Measurements from ENCODE around the gene TRIM46. TPM values are rescaled to one million over a fixed set of nuclear protein-coding genes. Genes with fewer than 3 reads are reported as not detected.

Gene TRIM46
- total RNA-seq, 1 experiment from 2014 or later = 3.8 TPM

GRCh38 chr1:155171836-155172731 is 1.6 kb upstream of the TRIM46 start:
- no peaks in the 10 kb centered on the region for H3K9me3 ChIP-seq (ENCODE audit: control insufficient read depth, insufficient read depth, low read depth, low read length)
- intact Hi-C loops (cut with micrococcal nuclease; ENCODE audit: unreplicated experiment) = no loop called here
- H3K27me3 ChIP-seq (ENCODE audit: control insufficient read depth, insufficient read depth, low read length) = no peaks in the 10 kb centered on the region
- ATAC-seq (peak; percentile 27; the same call in 1 of the 2 replicates), DNase-seq (ENCODE audit: low read depth, low spot score) (no peak)
- POLR2A ChIA-PET = interaction anchor here (0.6 to 0.7 kb wide), 4 partner anchors 73 to 1520 kb away, joined by 3 to 4 read pairs (median 3); no protein-coding TSS in a partner anchor
- in situ Hi-C loops (cut with HindIII; ENCODE audit: low pct_unique_long_range_greater_than_20kb, low sequenced_read_pairs) = no loop called here
- peak overlapping the region; percentile 92 for H3K27ac ChIP-seq (ENCODE audit: low read length)
- no peak for TF ChIP-seq SIN3A (IDR thresholded peaks at IDR 0.05; ENCODE audit: borderline replicate concordance, insufficient read depth, low read depth, low read length)
- CTCF ChIA-PET = interaction anchor here (0.8 to 1.9 kb wide), 5 partner anchors 21 to 87 kb away, joined by 3 to 15 read pairs (median 5); no protein-coding TSS in a partner anchor
- H3K36me3 ChIP-seq (ENCODE audit: control insufficient read depth, insufficient read depth, low read length) = no peaks in the 10 kb centered on the region; the same call in 1 of the 2 replicates
- no TSS peak for BruUV-seq (replicated peaks)
- peaks cover 29% of the 10 kb centered on the region for H3K4me1 ChIP-seq (ENCODE audit: control insufficient read depth, insufficient read depth, low read length)
- H3K4me3 ChIP-seq (ENCODE audit: low read depth in 2 of 2, low read length in 2 of 2) = peak overlapping the region; percentile 88 to 89

- ChIA-PET CTCF (interaction anchor here (0.5 to 1.9 kb wide), 13 partner anchors 8 to 88 kb away, joined by 3 to 15 read pairs (median 4); no protein-coding TSS in a partner anchor), POLR2A (interaction anchor here (0.5 to 2.5 kb wide), 6 partner anchors 21 to 1521 kb away, joined by 3 to 18 read pairs (median 4); no protein-coding TSS in a partner anchor)
- DNase-seq (ENCODE audit: low read depth, low spot score) (peak; percentile 89), ATAC-seq (peak; percentile 81)
- H3K4me1 ChIP-seq (ENCODE audit: control insufficient read depth, insufficient read depth, low read length) = peaks cover 24% of the 10 kb centered on the region
- no peaks in the 10 kb centered on the region for H3K9me3 ChIP-seq (ENCODE audit: control insufficient read depth, insufficient read depth, low read depth, low read length)
- no peaks in the 10 kb centered on the region; the same call in 1 of the 2 replicates for H3K36me3 ChIP-seq (ENCODE audit: control insufficient read depth, insufficient read depth, low read length)
- TF ChIP-seq TCF7L2 (IDR thresholded peaks at IDR 0.05; ENCODE audit: low read depth, low read length) (peak; percentile 44; the same call in 1 of the 2 replicates), SIN3A (IDR thresholded peaks at IDR 0.05; ENCODE audit: borderline replicate concordance, insufficient read depth, low read depth, low read length) (peak; percentile 13; the same call in 1 of the 2 replicates), POLR2AphosphoS5 (IDR thresholded peaks at IDR 0.05; ENCODE audit: low read depth, low read length) (peak; percentile 96), CTCF (IDR thresholded peaks at IDR 0.05) (peak; percentile 97)
- TF ChIP-seq, protein P1, sequence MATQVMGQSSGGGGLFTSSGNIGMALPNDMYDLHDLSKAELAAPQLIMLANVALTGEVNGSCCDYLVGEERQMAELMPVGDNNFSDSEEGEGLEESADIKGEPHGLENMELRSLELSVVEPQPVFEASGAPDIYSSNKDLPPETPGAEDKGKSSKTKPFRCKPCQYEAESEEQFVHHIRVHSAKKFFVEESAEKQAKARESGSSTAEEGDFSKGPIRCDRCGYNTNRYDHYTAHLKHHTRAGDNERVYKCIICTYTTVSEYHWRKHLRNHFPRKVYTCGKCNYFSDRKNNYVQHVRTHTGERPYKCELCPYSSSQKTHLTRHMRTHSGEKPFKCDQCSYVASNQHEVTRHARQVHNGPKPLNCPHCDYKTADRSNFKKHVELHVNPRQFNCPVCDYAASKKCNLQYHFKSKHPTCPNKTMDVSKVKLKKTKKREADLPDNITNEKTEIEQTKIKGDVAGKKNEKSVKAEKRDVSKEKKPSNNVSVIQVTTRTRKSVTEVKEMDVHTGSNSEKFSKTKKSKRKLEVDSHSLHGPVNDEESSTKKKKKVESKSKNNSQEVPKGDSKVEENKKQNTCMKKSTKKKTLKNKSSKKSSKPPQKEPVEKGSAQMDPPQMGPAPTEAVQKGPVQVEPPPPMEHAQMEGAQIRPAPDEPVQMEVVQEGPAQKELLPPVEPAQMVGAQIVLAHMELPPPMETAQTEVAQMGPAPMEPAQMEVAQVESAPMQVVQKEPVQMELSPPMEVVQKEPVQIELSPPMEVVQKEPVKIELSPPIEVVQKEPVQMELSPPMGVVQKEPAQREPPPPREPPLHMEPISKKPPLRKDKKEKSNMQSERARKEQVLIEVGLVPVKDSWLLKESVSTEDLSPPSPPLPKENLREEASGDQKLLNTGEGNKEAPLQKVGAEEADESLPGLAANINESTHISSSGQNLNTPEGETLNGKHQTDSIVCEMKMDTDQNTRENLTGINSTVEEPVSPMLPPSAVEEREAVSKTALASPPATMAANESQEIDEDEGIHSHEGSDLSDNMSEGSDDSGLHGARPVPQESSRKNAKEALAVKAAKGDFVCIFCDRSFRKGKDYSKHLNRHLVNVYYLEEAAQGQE (IDR thresholded peaks at IDR 0.05; ENCODE audit: insufficient read depth in 1 of 2, low read depth in 2 of 2, low read length in 1 of 2) = 0 out of 4 replicates have a peak, but pooled peaks of 1 of the 2 experiments have one; percentile 46
- H3K4me3 ChIP-seq (ENCODE audit: low read depth in 2 of 2, low read length in 2 of 2) = peak within 1 kb of the TSS; percentile 88 to 89
- H3K27ac ChIP-seq (ENCODE audit: low read length) = peak within 1 kb of the TSS; percentile 92
- in situ Hi-C loops (cut with HindIII; ENCODE audit: low pct_unique_long_range_greater_than_20kb, low sequenced_read_pairs) (no loop called here), intact Hi-C loops (cut with micrococcal nuclease; ENCODE audit: unreplicated experiment) (no loop called here)
- no TSS peak for BruUV-seq (replicated peaks)
- H3K27me3 ChIP-seq (ENCODE audit: control insufficient read depth, insufficient read depth, low read length) = no peaks in the 10 kb centered on the region
Observed at GRCh38 chr1:155172732-155173477, 744 bp upstream of the TRIM46 start, which contains the start of gene KRTCAP2. TSS of gene KRTCAP2 (minus strand) at chr1:155173304. CDS start at chr1:155173224, 80 bp downstream.

All from Panc1 (cell line).